ENCODE data around the gene ZNF385B.
"Not testable (repeated sequence)": the region's sequence is repeated elsewhere in the genome, so short reads cannot be mapped to it uniquely, and the experiment has no call there.

Gene ZNF385B

DNA sequence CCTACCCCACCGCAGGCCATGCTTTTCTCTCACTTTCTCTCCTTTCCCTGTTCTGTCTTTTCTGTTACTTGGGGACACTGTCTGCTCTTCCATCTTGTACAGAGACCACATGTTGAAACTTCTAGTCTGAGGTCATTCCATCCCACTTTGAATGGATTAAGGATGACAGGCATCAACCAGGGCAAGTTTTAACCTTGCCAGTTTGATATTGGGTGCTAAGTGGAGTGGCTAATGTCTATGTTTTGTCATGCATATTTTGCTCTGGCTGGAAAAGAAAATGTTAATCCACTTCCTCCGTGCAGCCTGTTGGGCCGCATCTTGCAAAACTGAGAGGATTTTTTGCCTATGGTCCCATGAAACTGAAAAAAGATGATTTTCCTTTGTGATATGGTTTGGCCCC, 391.3 kb downstream of the ZNF385B start:
- H3K4me3 ChIP-seq (ENCODE audit: low read depth, low read length) = no peak overlapping the region
- no peak for TF ChIP-seq CTCF (IDR thresholded peaks at IDR 0.05; ENCODE audit: insufficient read depth, low read depth, low read length, missing control alignments)
- no peak for DNase-seq (ENCODE audit: low read depth)

DNA sequence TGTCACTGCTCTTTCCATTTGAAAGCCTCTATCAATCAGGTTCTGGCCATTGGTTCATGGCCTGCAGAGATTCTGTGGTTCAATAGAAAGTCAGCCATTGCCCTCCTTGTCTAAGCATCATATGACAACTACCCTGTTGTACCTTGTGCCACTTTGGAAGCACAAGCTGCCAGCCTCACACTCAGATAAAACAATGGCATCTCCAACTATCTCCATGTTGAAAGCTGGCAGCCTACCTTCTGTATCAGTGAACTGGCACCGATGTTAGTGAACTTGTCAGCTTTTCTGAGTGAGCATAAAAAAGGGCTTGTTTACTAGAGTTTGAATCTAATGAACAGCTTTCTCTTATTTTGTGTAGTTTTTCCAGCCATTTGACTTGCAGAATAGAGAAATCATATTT, 393.5 kb downstream of the ZNF385B start:
- no peak for TF ChIP-seq CTCF (IDR thresholded peaks at IDR 0.05; ENCODE audit: insufficient read depth, low read depth, low read length, missing control alignments)
- DNase-seq (ENCODE audit: low read depth) = no peak
- H3K4me3 ChIP-seq (ENCODE audit: low read depth, low read length) = no peak overlapping the region

DNA sequence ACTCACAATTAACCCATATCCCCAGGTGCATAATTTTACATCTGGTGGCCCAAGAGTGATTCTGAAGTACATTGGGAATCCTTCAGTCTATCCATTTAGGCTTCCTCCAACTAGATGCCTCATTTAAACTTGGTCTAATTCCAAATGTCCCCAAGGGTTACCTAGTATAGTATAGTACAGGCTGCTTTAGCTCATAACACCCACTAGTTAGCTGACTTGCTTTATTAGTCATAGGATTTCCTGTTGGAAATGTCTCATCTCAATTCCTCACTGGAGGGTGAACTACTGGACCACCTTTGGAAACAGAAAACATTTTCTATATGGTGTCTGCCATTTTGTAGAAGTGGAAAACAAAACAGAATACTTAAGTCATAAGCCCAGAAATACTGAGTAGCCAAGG, 394.3 kb downstream of the ZNF385B start:
- TF ChIP-seq CTCF (IDR thresholded peaks at IDR 0.05; ENCODE audit: insufficient read depth, low read depth, low read length, missing control alignments) = no peak

GRCh38 chr2:179461420-179461819, 400.0 kb downstream of the ZNF385B start:
- TF ChIP-seq CTCF (IDR thresholded peaks at IDR 0.05; ENCODE audit: insufficient read depth, low read depth, low read length, missing control alignments) = no peak
- no peak overlapping the region for H3K4me3 ChIP-seq (ENCODE audit: low read depth, low read length)
- DNase-seq (ENCODE audit: low read depth) = no peak

More for the DNA sequence above, 394.3 kb downstream of the ZNF385B start:
- no peak for DNase-seq (ENCODE audit: low read depth)
- H3K4me3 ChIP-seq (ENCODE audit: low read depth, low read length) = no peak overlapping the region

GRCh38 chr2:179460181-179460929, 401.1 kb downstream of the ZNF385B start:
- H3K4me3 ChIP-seq (ENCODE audit: low read depth, low read length) = no peak overlapping the region
- DNase-seq (ENCODE audit: low read depth) = no peak
- TF ChIP-seq CTCF (IDR thresholded peaks at IDR 0.05; ENCODE audit: insufficient read depth, low read depth, low read length, missing control alignments) = no peak

- not testable (repeated sequence) for H3K4me3 ChIP-seq (ENCODE audit: low read depth, low read length); DNase-seq (ENCODE audit: low read depth)
Observed at GRCh38 chr2:179458113-179458512, 403.3 kb downstream of the ZNF385B start.

- DNase-seq (ENCODE audit: low read depth) = no peak
- H3K4me3 ChIP-seq (ENCODE audit: low read depth, low read length) = no peak overlapping the region
- no peak for TF ChIP-seq CTCF (IDR thresholded peaks at IDR 0.05; ENCODE audit: insufficient read depth, low read depth, low read length, missing control alignments)
Observed at GRCh38 chr2:179455824-179456223, 405.6 kb downstream of the ZNF385B start.

Data from GM12865 (cell line).